ENCODE measurements around the gene KNSTRN.

KNSTRN gene

DNA sequence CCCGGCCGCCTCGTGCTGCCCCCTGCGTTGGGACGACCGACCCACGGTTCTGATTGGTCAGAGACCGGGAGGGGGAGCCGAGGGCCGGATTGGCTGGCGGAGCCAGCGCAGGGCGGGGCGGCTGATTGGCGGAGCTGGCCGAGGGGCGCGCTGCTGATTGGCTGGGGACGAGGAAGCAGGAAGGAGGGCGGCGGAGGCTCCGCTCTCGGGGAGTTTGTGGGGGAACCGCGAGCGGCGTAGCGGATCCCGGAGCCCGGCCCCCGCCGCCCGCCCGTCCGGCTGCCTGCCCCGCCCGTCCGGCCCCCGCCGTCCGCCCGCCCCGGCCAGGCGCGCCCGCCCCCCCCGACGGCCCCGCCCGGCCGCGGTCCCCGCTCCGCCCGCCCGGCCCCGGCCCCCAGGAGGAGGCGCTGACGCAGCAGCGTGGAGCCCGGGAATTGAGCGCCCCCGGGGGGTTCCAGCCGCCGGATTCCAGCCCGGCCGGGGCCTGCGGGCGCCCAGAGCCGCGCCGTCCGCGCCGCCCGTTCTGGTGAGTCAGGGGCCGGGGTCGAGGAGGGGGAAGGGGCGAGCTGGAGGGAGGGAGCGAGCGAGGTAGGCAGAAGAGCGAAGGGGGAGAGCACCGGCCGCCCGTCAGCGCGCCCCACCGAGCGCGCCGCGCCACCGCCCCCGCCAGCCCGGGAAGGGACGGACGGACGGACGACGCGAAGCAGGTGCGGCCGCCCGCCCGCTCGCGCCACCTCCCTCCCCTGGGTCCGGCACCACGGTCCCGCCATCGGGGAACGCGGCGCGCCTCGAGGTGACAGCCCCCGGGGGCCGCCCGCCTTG, 58.4 kb downstream of the KNSTRN start, which contains the start of gene BAHD1:
BAHD1 (plus strand) TSS at position 211 of the 822 bp plus-strand sequence. CDS start 17,512 bp downstream, outside the sequence.
- ATAC-seq (replicated peaks) = peak; percentile 85

DNA sequence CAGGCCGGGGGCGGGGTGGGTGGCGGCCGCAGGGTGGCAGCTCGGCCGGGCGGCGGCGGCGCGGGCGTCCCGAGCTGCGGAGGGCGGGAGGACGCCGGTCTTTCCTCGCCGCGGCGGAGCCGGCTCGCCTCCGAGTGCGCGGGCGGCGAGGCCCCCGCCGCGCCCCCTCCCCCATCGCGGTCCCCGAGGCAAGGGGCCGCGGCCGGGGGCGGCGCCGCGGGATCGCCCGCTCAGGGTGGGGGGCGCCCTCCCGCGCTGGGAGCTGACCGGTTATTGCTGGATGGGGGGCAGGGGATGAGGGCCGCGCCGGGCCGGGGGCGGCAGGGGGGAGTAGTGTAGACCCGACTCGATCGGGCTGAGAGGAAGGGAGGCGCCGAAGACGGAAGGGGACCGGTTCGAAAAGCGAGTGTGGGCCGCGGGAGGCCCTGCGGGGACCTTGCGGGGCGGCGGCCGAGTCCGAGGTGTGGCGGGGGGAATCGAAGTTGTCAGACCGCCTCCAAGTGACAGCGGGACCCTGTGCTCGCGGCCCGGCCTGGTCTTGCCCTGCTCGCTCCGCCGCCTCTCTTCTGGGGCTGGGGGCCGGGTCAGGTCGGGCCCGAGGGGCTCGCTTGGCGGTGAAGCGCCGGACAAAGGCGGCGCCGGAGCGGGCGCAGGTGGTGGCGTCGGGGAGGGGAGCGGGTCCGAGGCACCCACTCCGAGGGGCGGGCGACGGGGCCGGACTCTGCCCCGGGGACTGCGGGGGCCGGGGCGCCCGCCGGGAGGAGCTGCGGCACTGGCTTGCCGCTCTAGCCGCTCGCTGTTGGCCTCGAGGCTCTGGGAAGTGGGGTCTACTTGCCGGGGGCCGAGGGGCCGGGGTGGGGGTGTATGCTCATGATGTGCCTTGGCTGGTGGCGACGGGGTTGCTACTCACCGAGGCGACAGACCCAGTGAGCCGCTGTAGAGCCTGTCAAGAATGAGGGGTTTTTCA, 59.3 kb downstream of the KNSTRN start:
- Mint-ChIP-seq H3K36me3 (ENCODE audit: insufficient read depth) (peaks cover 19% of the 10 kb centered on the region), H3K4me3 (peak overlapping the region; percentile 83 to 87), H3K27ac (peak overlapping the region; percentile 18 to 90), H3K9me3 (no peaks in the 10 kb centered on the region), H3K27me3 (peaks cover 14 to 35% of the 10 kb centered on the region in 2 donors), H3K4me1 (ENCODE audit: low read depth in 2 of 2) (peaks cover 56 to 57% of the 10 kb centered on the region in 2 donors)
- peak; percentile 6 for ATAC-seq (replicated peaks)
- DNase-seq = no peak

More for the DNA sequence above, 58.4 kb downstream of the KNSTRN start, which contains the start of gene BAHD1:
- DNase-seq = peak; percentile 88 to 90 (median 90)
- Mint-ChIP-seq H3K36me3 (ENCODE audit: insufficient read depth) (peaks cover 19% of the 10 kb centered on the region), H3K27me3 (peaks cover 14 to 44% of the 10 kb centered on the region in 2 donors), H3K4me1 (ENCODE audit: low read depth in 2 of 2) (peaks cover 60% of the 10 kb centered on the region in 2 donors), H3K4me3 (peak within 1 kb of the TSS; percentile 93 to 98), H3K9me3 (no peaks in the 10 kb centered on the region), H3K27ac (peak within 1 kb of the TSS; percentile 90 to 91)

DNA sequence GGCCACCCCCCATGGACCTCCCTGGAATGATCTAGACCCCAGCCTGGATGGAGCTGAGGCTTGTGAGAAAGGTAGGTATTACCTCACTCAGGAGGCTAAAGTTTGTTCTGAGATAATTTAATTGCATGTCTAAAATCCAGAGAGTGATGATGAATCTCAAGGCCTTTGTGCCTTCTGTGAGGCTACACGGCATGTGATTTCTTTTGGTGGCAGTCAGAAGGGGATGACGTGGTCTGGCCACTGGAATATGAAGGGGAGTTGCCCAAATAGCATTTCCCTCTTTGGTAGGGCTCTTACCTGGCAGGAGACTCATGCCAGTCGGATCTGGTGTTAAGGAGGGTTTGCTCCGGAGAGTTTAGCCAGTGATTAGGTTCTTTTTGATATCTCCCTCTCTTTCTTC, 60.7 kb downstream of the KNSTRN start:
- peaks cover 19% of the 10 kb centered on the region for H3K36me3 Mint-ChIP-seq (ENCODE audit: insufficient read depth)
- H3K9me3 Mint-ChIP-seq = no peaks in the 10 kb centered on the region
- H3K4me1 Mint-ChIP-seq (ENCODE audit: low read depth in 2 of 2) = peaks cover 48% of the 10 kb centered on the region in 2 donors
- ATAC-seq (replicated peaks) = no peak
- H3K4me3 Mint-ChIP-seq = peak overlapping the region; percentile 83 to 87
- DNase-seq = no peak
- H3K27ac Mint-ChIP-seq = peak overlapping the region in 1 of 2 donors; percentile 18
- H3K27me3 Mint-ChIP-seq = peaks cover 6 to 21% of the 10 kb centered on the region in 2 donors

DNA sequence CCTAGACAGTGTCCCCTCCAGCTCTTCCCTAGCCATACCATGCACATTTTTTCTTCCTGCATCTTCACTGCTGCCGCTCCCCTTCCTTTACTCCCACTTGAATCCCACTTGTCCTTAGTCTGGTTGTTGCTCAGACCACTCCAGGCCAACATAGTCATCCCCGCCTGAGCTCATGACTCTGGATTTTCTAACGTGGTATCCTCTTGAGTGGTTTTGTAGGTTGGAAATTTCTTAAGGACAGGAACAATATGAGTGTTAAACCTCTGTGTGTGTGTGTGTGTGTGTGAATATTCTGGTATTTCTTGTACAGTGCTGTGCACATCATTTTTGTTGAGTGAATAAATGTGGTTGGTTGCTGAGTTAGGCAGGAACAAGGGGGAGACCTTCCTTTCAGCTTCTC, 61.3 kb downstream of the KNSTRN start:
- Mint-ChIP-seq H3K4me1 (ENCODE audit: low read depth in 2 of 2) (peaks cover 43 to 48% of the 10 kb centered on the region in 2 donors), H3K27ac (peak overlapping the region; percentile 18 to 60), H3K27me3 (peaks cover under 1 to 15% of the 10 kb centered on the region in 2 donors), H3K4me3 (peak overlapping the region; percentile 83 to 87), H3K9me3 (no peaks in the 10 kb centered on the region), H3K36me3 (ENCODE audit: insufficient read depth) (peaks cover 20% of the 10 kb centered on the region)
- ATAC-seq (replicated peaks) = no peak
- no peak for DNase-seq
